ENCODE data around the gene FEN1.

FEN1 gene

GRCh38 chr11:61827571-61828378 is 35.1 kb downstream of the FEN1 start, which contains the start of gene FADS2:
TSS of gene FADS2 (plus strand) at chr11:61828300. CDS start at chr11:61828391, 91 bp downstream.
- DNase-seq: peak; percentile 95

- no peak for DNase-seq
These were observed 35.6 kb downstream of the FEN1 start for GRCh38 chr11:61828379-61828628.

- DNase-seq: peak; percentile 56
These were observed 36.1 kb downstream of the FEN1 start for GRCh38 chr11:61828629-61829407.

- no peak for DNase-seq
These were observed 37.1 kb downstream of the FEN1 start for GRCh38 chr11:61829806-61830205.

GRCh38 chr11:61830237-61831105 is 37.8 kb downstream of the FEN1 start:
- peak; percentile 14 for DNase-seq

GRCh38 chr11:61832207-61832606 is 39.5 kb downstream of the FEN1 start:
- DNase-seq: no peak

- DNase-seq: peak; percentile 36
These were observed 40.0 kb downstream of the FEN1 start for GRCh38 chr11:61832754-61833153.

- DNase-seq: peak; percentile 36
These were observed 40.8 kb downstream of the FEN1 start for GRCh38 chr11:61833471-61833870.

GRCh38 chr11:61833926-61834277 is 41.2 kb downstream of the FEN1 start:
- DNase-seq: no peak

- peak; percentile 68 for DNase-seq
These were observed 41.8 kb downstream of the FEN1 start for GRCh38 chr11:61834278-61835048.

- no peak for DNase-seq
These were observed 43.5 kb downstream of the FEN1 start for GRCh38 chr11:61836193-61836592.

- DNase-seq: no peak
These were observed 44.8 kb downstream of the FEN1 start for GRCh38 chr11:61837411-61838005.

GRCh38 chr11:61838501-61838900 is 45.8 kb downstream of the FEN1 start:
- no peak for DNase-seq

GRCh38 chr11:61838921-61839320 is 46.2 kb downstream of the FEN1 start:
- DNase-seq: no peak

GRCh38 chr11:61839742-61840141 is 47.0 kb downstream of the FEN1 start:
- DNase-seq: no peak

- no peak for DNase-seq
These were observed 47.7 kb downstream of the FEN1 start for GRCh38 chr11:61840371-61840770.

GRCh38 chr11:61841636-61842527 is 49.2 kb downstream of the FEN1 start:
- DNase-seq: no peak

GRCh38 chr11:61842528-61842820 is 49.8 kb downstream of the FEN1 start:
- DNase-seq: no peak

- no peak for DNase-seq
These were observed 52.3 kb downstream of the FEN1 start for GRCh38 chr11:61844909-61845565.

- DNase-seq: no peak
These were observed 53.8 kb downstream of the FEN1 start for GRCh38 chr11:61846362-61847020.
